PC-9 (cell line): ENCODE results near the gene RDH13. TPM values are rescaled to one million over a fixed set of nuclear protein-coding genes. Genes with fewer than 3 reads are reported as not detected.
"Not testable (repeated sequence)": the region's sequence is repeated elsewhere in the genome, so short reads cannot be mapped to it uniquely, and the experiment has no call there.

ENCODE experiments used
- BruUV-seq: library from RNA; stranded (reverse); fragments of 400-500 nt; replicated peaks from 2 replicates; lab custom pipeline; 2021; lab: Mats Ljungman, UMichigan
- CTCF ChIA-PET: fragments of 300-600 bp; sonication (Branson Sonifier 250); formaldehyde crosslinking; loops from one replicate; lab custom pipeline; 2022; ENCODE audit warnings: antibody characterized with exemption; lab: Charles Lee
- POLR2A ChIA-PET: fragments of 300-600 bp; sonication (Branson Sonifier 250); formaldehyde crosslinking; loops from one replicate; lab custom pipeline; 2022; ENCODE audit warnings: antibody characterized with exemption; ENCODE audit not compliant: unreplicated experiment; lab: Charles Lee
- DNase-seq, 2 experiments: peaks; one replicate each; pipeline versions ENCODE4 v3.0.0 to v3.0.0-alpha.2; 2015 to 2022; ENCODE audit warnings: mixed read lengths in 1 of 2
- H2AFZ ChIP-seq: fragments of 200-600 bp; sonication (generic); 2 replicates; pipeline ENCODE4 v1.8.1; 2017; ENCODE audit warnings: antibody characterized with exemption
- H3F3A ChIP-seq: fragments of 200-600 bp; sonication (generic); 2 replicates; pipeline ENCODE4 v1.8.1; 2017; ENCODE audit warnings: antibody characterized with exemption, mild to moderate bottlenecking, low read depth; ENCODE audit not compliant: insufficient read depth
- H3K27ac ChIP-seq: fragments of 200-600 bp; sonication (generic); 2 replicates; pipeline ENCODE4 v1.6.1; 2016; ENCODE audit warnings: mixed run types
- H3K27me3 ChIP-seq: fragments of 200-600 bp; sonication (generic); 2 replicates; pipeline ENCODE4 v1.6.1; 2016; ENCODE audit warnings: low read depth, mixed run types; ENCODE audit not compliant: insufficient read depth
- H3K36me3 ChIP-seq: fragments of 200-600 bp; sonication (generic); 2 replicates; pipeline ENCODE4 v1.6.1; 2016; ENCODE audit warnings: low read depth, mixed run types
- H3K4me1 ChIP-seq: fragments of 200-600 bp; sonication (generic); replicated peaks from 2 replicates; pipeline ENCODE4 v1.6.1; 2016; ENCODE audit warnings: mixed run types; ENCODE audit not compliant: insufficient read depth
- H3K4me2 ChIP-seq: fragments of 200-600 bp; sonication (generic); 2 replicates; pipeline ENCODE4 v1.6.1; 2017; ENCODE audit warnings: mixed run types
- H3K4me3 ChIP-seq: fragments of 200-600 bp; sonication (generic); 2 replicates; pipeline ENCODE4 v1.6.1; 2016; ENCODE audit warnings: mixed run types
- H3K79me2 ChIP-seq: fragments of 200-600 bp; sonication (generic); 2 replicates; pipeline ENCODE4 v1.6.1; 2017; ENCODE audit warnings: low read depth, mixed run types
- H3K9me2 ChIP-seq: fragments of 200-600 bp; sonication (generic); 2 replicates; pipeline ENCODE4 v1.8.1; 2017; ENCODE audit warnings: mild to moderate bottlenecking; ENCODE audit not compliant: insufficient read depth
- H3K9me3 ChIP-seq: fragments of 200-600 bp; sonication (generic); 2 replicates; pipeline ENCODE4 v1.8.1; 2016; ENCODE audit warnings: low read depth; ENCODE audit not compliant: insufficient read depth
- H4K20me1 ChIP-seq: fragments of 200-600 bp; sonication (generic); 2 replicates; pipeline ENCODE4 v1.8.1; 2017; ENCODE audit not compliant: insufficient read depth
- CTCF ChIP-seq: fragments of 200-600 bp; sonication (generic); conservative IDR thresholded peaks from 2 replicates; pipeline ENCODE4 v1.6.1; 2017; ENCODE audit warnings: mixed run types, antibody characterized with exemption, mild to moderate bottlenecking, moderate library complexity
- EZH2 ChIP-seq: fragments of 200-600 bp; sonication (generic); IDR thresholded peaks from 2 replicates; pipeline ENCODE4 v1.8.0; 2017; ENCODE audit warnings: antibody characterized with exemption, low read depth
- intact Hi-C: fragments of 100-400 bp; cut with micrococcal nuclease; formaldehyde crosslinking; loops from one replicate; pipeline ENCODE4 v1.10.0; 2022; ENCODE audit not compliant: unreplicated experiment
- total RNA-seq: library from RNA; stranded (reverse); gene quantifications from 2 replicates; pipeline ENCODE4 v1.2.3, GENCODE V29; 2021

RDH13 gene
- total RNA-seq, 1 experiment from 2014 or later = 39.8 TPM

- intact Hi-C loops = loop anchor here (10.0 kb wide), 3 partner anchors 111 to 601 kb away; partner anchors contain the start of genes LENG9 and ZNF628
- peaks cover 38% of the 10 kb centered on the region for H3F3A ChIP-seq
- DNase-seq = no peak
- peaks cover 4% of the 10 kb centered on the region; the same call in 1 of the 2 replicates for H4K20me1 ChIP-seq
- ChIA-PET POLR2A (no interaction called here), CTCF (no interaction called here)
- H2AFZ ChIP-seq = no peak overlapping the region
- H3K9me2 ChIP-seq = no peaks in the 10 kb centered on the region
- no TSS peak for BruUV-seq
- no peak overlapping the region for H3K27ac ChIP-seq
- H3K79me2 ChIP-seq = peaks cover 17% of the 10 kb centered on the region
- no peaks in the 10 kb centered on the region for H3K27me3 ChIP-seq
- no peaks in the 10 kb centered on the region for H3K9me3 ChIP-seq
- TF ChIP-seq CTCF (no peak), EZH2 (no peak)
- H3K4me3 ChIP-seq = no peak overlapping the region
- no peaks in the 10 kb centered on the region for H3K36me3 ChIP-seq
- H3K4me2 ChIP-seq = no peak overlapping the region
- peaks cover 30% of the 10 kb centered on the region for H3K4me1 ChIP-seq
These were observed 3.3 kb upstream of the RDH13 start for GRCh38 chr19:55066107-55066709.

GRCh38 chr19:55065516-55065915 lies 2.6 kb upstream of the RDH13 start:
- Histone ChIP-seq H3K4me1 (peaks cover 30% of the 10 kb centered on the region), H3K79me2 (peaks cover 23% of the 10 kb centered on the region), H3F3A (peaks cover 33% of the 10 kb centered on the region)
- CTCF ChIA-PET, DNase-seq, H3K4me2 ChIP-seq, H3K4me3 ChIP-seq, H3K9me3 ChIP-seq, H2AFZ ChIP-seq, H3K9me2 ChIP-seq, H3K36me3 ChIP-seq, H3K27ac ChIP-seq, BruUV-seq, H3K27me3 ChIP-seq, H4K20me1 ChIP-seq: not testable (repeated sequence)
- intact Hi-C loops = loop anchor here (10.0 kb wide), 3 partner anchors 111 to 601 kb away; partner anchors contain the start of genes LENG9 and ZNF628
- POLR2A ChIA-PET = interaction anchor here (0.6 to 0.7 kb wide), 2 partner anchors 10 to 108 kb away, joined by 3 to 5 read pairs; no protein-coding TSS in a partner anchor

- no peak for DNase-seq
- H3K9me2 ChIP-seq = no peaks in the 10 kb centered on the region
- peak overlapping the region; percentile 16; the same call in 1 of the 2 replicates for H3K4me3 ChIP-seq
- H3K79me2 ChIP-seq = peaks cover 38% of the 10 kb centered on the region
- ChIA-PET CTCF (interaction anchor here (0.6 kb wide), 1 partner anchor 398 kb away, joined by 3 read pairs; no protein-coding TSS in a partner anchor), POLR2A (interaction anchor here (0.5 kb wide), 1 partner anchor 1868 kb away, joined by 4 read pairs; no protein-coding TSS in a partner anchor)
- intact Hi-C loops = loop anchor here (10.0 kb wide), 3 partner anchors 109 to 599 kb away; partner anchors contain the start of genes LENG9 and ZNF628
- peaks cover 14% of the 10 kb centered on the region for H3K36me3 ChIP-seq
- no peak overlapping the region for H3K27ac ChIP-seq
- peaks cover 13% of the 10 kb centered on the region; the same call in 1 of the 2 replicates for H4K20me1 ChIP-seq
- no peak overlapping the region for H2AFZ ChIP-seq
- no peak overlapping the region for H3K4me2 ChIP-seq
- peaks cover 22% of the 10 kb centered on the region for H3K4me1 ChIP-seq
- no peaks in the 10 kb centered on the region for H3K27me3 ChIP-seq
- TF ChIP-seq CTCF (no peak), EZH2 (no peak)
- H3F3A ChIP-seq = peaks cover 16% of the 10 kb centered on the region; the same call in 1 of the 2 replicates
- BruUV-seq = no TSS peak
- H3K9me3 ChIP-seq = no peaks in the 10 kb centered on the region
These were observed 520 bp upstream of the RDH13 start for GRCh38 chr19:55063492-55063843.

- CTCF ChIA-PET, H3K9me2 ChIP-seq, H3K4me2 ChIP-seq, H3K27ac ChIP-seq, H2AFZ ChIP-seq, H3K4me3 ChIP-seq, BruUV-seq, POLR2A ChIA-PET, H3K9me3 ChIP-seq, H3K27me3 ChIP-seq: not testable (repeated sequence)
- peaks cover 40% of the 10 kb centered on the region for H3K79me2 ChIP-seq
- peak in 1 of 2 experiments; percentile 25 for DNase-seq
- intact Hi-C loops = loop anchor here (10.0 kb wide), 3 partner anchors 105 to 595 kb away; partner anchors contain the start of genes LENG9 and ZNF628
- H4K20me1 ChIP-seq = peaks cover 22% of the 10 kb centered on the region
- peaks cover 16% of the 10 kb centered on the region for H3K4me1 ChIP-seq
- peaks cover 33% of the 10 kb centered on the region for H3K36me3 ChIP-seq
- peaks cover 27% of the 10 kb centered on the region; the same call in 1 of the 2 replicates for H3F3A ChIP-seq
These were observed 2.7 kb downstream of the RDH13 start for GRCh38 chr19:55060287-55060686.
